HG02642 (cell line): ENCODE measurements around the gene PITX2.

Experiments used
- ATAC-seq: cut with Tn5 transposase; IDR thresholded peaks from one replicate; pipeline ENCODE4 v1.9.1; 2021; ENCODE audit warnings: mild to moderate bottlenecking; ENCODE audit not compliant: unreplicated experiment, poor library complexity

The PITX2 gene

DNA sequence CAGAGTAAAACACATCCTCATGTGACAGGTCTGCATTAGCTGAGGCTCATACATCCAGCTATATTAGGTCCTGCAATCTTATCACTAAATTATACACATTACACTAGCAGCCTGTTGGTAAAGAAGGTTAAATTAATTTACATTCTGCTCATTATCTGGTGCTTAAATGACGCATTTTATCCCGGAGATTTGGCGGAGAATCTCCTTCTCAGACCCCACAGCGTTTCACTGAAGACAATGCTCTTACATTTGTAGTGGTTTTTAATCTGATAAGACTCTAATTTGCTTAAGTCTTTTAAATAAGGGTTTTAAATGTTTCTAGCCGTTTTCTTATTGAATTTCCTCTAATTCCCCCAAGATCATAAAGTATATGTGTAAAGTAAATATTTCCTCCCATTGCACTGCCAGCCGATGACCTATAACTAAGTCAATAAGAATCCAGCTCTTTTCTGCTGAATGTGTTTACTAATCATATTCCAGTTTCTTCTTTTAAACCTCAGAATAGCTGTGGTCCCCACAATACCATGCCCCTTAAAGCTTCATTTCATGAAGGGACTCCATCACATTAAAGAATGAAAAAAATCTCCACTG lies 2.1 kb upstream of the PITX2 start:
- ATAC-seq = no peak

GRCh38 chr4:110624398-110624780 lies 1.5 kb upstream of the PITX2 start:
- ATAC-seq = no peak

GRCh38 chr4:110623718-110624397 lies 981 bp upstream of the PITX2 start:
- no peak for ATAC-seq

- ATAC-seq = no peak
Measured at GRCh38 chr4:110621839-110622751, 782 bp downstream of the PITX2 start.

DNA sequence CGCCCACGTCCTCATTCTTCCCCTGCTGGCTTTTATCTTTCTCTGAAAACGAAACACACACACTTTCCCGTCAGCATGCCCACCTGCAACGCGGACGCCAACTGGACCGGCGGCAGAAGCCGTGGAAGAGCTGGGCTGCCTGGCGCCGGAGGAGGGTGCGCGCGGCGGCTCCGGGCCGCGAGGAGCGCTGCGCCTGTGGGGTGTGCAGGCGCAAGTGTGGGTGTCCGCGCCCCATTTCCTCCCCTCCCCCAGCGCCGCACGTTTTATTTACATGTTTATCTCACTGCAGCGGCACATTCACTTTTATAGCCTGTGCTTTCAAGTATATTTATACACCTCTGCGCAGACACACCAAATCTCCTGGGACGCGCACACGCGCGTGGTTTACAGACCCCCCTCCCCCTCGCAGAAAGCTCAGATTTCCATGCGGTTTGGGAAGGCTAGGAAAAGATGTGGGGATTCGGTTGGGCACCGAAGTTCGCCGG lies 1.5 kb downstream of the PITX2 start:
- no peak for ATAC-seq

DNA sequence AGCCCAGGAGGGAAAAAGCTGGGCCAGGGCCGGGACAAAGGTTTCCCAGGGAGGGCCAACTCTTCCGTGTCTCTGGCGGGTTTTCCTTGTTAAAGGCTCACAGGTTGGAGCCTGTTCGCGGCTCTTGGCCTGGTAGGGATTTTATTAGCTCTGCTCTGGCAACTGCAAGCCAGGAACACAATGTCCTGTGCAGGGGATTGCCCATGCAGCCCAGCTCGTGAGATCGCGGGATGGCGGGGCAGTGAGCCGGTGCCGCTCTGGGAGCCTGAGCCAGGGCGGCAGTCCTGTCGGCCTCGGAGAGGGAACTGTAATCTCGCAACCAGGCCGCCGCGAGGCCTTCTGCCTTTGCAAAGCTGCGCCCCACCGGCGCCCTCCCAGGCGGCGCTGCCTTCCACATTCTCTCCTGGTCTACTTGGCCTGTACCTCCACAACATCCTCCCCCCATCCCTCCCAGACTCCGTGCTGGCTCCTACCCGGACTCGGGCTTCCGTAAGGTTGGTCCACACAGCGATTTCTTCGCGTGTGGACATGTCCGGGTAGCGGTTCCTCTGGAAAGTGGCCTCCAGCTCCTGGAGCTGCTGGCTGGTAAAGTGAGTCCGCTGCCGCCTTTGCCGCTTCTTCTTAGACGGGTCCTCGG lies 2.1 kb downstream of the PITX2 start:
- no peak for ATAC-seq

GRCh38 chr4:110620322-110620690 lies 2.6 kb downstream of the PITX2 start:
- ATAC-seq = no peak

GRCh38 chr4:110619463-110620247 lies 3.2 kb downstream of the PITX2 start:
- no peak for ATAC-seq

- ATAC-seq = no peak
Measured at GRCh38 chr4:110618581-110619462, 4.1 kb downstream of the PITX2 start.

DNA sequence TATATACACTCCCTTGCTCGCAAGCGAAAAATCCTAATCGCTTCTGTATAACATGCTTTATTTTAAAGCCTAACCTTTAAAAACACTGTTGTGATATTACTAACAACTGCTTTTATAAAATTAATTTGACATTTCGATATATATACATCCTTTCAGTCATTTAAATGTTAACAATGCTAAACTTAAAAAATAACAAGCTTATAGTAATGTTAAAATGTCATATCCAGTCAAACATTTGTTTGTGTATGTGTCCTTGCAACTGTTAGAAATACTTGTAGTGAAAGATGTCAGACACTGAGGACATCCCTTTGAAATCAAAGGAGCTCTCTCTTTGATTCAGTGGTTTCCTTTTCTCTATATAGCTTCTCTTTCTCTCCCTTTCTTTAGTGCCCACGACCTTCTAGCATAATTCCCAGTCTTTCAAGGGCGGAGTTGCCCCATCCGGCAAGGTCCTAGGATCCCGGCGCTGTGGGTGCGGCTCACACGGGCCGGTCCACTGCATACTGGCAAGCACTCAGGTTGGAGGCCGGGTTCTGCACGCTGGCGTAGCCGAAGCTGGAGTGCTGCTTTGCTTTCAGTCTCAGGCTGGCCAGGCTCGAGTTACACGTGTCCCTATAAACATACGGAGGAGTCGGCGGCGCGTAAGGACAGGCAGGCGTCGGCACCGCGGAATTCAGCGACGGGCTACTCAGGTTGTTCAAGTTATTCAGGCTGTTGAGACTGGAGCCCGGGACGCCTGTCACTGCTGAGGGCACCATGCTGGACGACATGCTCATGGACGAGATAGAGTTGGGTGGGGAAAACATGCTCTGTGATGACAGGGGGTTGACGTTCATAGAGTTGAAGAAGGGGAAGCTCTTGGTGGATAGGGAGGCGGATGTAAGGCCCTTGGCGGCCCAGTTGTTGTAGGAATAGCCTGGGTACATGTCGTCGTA lies 5.0 kb downstream of the PITX2 start:
- ATAC-seq = no peak

DNA sequence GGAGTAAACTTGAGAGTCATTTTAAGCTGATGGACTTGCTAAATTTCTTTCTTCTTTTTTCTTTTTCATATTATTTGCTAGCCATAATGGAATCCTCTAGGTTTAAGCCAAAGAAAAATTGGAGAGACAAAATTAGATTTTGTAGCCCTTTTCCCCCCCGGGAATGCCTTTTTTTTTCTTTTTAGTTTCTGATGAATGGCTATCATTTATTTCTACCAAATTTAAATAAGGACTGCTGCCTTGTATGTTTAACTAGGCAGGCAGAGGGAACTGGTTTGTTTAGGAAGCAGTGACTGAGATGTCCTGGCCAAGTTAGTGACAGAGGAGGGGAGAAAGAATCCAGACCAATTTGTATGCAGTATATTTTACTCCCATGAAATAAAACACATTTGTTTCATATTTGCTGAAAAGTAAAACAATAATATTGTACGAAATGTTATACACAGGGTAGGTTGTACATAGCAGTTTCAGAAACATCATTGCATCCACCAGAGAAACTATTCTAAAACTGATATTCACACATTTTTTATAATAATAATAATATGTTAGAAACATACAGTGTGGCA lies 5.7 kb downstream of the PITX2 start:
- ATAC-seq = no peak

DNA sequence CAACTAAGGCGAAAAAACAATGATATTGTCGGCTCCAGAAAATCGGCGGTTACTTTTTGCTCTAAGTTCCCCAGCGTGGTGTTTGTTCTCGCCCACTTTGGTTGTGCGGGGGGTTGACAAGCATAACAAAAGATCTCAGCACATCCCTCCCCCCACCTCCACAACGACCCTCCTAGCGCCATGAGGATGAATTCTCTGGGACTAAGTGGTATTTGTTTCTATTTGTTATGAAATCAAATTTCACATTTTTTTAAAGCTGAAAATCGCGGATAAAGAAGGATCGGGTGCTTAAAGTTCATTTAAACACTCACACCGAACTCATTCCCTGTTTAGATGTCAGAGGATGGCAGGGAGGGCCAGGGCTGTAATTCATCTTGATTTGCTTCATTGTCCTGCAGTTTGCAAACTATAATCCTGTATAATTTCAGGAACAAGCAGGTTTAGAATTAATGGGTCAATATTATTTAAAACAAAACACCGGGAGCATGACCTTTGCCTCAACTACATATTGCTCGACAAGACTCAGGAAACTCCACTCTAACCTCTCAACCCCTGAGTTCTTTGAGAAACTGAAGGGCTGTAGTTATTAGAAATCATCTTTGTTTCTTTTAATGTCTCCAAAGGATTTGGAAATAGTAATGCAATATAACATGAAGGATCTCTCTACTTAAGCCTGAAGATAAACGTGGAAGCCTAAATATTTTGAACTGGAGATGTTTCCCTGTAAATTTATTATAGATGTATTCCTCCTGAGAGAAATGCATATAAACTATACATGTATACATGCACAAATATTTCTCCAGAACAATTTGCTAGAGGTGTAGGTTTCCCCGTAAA lies 6.4 kb downstream of the PITX2 start:
- no peak for ATAC-seq

- no peak for ATAC-seq
Measured at GRCh38 chr4:110615353-110616237, 7.3 kb downstream of the PITX2 start.

- no peak for ATAC-seq
Measured at GRCh38 chr4:110614976-110615352, 7.9 kb downstream of the PITX2 start.

DNA sequence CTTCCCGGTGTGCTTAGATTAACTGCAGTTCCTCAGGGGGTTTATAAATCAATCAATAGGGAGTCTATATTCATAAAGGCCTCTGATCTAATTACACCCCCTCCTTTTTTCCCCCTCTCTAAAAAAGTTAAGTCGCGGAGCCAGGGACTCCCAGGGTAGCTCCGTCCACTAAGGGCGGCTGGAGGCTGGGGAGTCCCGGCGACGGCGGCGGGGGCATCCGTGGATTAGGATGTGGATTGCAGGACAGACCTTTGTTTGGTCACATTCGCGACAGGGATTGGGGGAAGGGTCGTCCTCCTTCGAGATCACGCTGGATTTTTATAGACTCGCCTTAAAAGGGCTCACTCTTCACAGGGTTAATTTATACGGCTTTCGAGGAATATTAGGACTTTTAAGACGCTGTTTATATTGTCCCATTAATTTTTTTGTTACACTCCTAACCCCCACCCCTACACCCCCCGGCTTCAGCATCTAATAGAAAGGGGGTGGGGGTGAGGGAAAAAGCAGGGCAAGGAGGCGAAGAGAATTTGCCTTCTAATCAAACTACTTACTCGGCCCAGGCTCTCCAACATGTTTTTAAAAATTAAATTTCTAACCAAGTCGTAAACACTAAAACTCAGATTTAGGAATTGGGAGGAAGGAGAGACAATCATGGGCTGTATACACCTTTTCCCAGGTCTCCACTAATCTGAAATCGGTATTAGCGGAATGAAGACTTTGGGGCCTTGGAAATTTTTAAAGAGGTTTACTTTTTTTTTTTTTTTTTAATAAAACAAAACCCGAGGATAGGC lies 8.5 kb downstream of the PITX2 start:
- no peak for ATAC-seq
